ENCODE data around the gene ARVCF.

The ARVCF gene

DNA sequence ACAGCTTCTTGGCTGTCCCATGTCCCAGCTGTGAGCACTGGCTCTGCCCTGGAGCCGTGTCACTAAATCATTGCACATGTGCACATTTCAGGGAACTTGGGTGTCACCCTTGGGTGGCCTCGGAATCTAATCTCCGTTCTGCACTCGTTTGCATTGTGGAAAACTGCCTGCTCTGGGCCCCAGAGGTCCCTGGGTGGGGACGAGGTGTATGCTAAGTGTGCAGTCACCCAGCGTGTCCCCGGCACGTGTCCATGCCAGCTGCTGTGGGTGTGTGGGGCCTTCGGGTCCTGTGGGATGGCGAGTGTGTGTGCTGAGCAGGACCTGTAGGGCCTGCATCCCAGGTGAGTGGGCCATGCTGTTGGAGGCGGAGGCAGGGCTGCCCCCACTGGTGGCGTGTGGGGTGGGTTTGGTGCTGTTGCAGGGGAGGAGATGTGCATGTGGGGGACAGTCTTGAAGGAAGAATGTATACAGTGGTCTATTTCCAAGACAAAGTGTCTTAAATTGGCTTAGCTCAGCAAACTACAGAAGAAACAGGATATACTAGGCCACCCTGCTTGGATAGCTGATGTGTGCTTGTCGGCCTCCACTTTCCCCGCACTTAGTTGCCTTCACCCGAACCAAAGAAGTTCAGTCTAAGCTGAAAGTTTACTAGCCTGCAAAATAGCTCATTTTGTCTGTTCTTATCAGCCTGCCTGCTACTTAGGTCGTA, 18.9 kb upstream of the ARVCF start:
- no peak overlapping the region for H3K4me3 ChIP-seq (replicated peaks; ENCODE audit: insufficient read depth, low read length)

DNA sequence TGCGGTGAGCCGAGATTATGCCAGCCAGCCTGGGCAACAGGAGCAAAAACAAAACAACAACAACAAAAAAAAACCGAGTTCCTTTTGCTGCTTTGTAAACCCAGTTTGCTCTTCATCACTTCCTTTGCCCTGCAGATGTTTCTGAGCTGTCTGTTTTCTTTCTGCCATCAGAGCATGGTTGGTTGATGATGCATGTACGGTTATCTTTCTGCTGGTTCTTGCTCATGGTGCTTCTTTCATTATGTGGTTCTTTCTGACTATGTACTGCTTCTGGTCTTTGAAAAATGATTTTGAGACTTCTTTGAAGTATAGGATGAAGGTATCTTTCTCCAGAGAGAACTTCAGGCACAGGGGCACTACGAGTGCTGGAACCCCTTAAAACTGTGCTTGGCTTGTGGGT, 17.5 kb upstream of the ARVCF start:
- Histone ChIP-seq H3K27me3 (ENCODE audit: insufficient read depth, poor library complexity, severe bottlenecking) (no peaks in the 10 kb centered on the region), H3K4me3 (replicated peaks; ENCODE audit: insufficient read depth, low read length) (no peak overlapping the region), H3K27ac (replicated peaks) (no peak overlapping the region)
- DNase-seq (ENCODE audit: low read depth in 1 of 2, low spot score in 1 of 2): no peak
- TF ChIP-seq SPI1 (IDR thresholded peaks at IDR 0.05; ENCODE audit: borderline replicate concordance, low read depth) (no peak), POLR2AphosphoS5 (IDR thresholded peaks at IDR 0.05; ENCODE audit: low read depth) (no peak), GABPA (IDR thresholded peaks at IDR 0.05; ENCODE audit: low read depth) (no peak)
- TF ChIP-seq, protein P1, sequence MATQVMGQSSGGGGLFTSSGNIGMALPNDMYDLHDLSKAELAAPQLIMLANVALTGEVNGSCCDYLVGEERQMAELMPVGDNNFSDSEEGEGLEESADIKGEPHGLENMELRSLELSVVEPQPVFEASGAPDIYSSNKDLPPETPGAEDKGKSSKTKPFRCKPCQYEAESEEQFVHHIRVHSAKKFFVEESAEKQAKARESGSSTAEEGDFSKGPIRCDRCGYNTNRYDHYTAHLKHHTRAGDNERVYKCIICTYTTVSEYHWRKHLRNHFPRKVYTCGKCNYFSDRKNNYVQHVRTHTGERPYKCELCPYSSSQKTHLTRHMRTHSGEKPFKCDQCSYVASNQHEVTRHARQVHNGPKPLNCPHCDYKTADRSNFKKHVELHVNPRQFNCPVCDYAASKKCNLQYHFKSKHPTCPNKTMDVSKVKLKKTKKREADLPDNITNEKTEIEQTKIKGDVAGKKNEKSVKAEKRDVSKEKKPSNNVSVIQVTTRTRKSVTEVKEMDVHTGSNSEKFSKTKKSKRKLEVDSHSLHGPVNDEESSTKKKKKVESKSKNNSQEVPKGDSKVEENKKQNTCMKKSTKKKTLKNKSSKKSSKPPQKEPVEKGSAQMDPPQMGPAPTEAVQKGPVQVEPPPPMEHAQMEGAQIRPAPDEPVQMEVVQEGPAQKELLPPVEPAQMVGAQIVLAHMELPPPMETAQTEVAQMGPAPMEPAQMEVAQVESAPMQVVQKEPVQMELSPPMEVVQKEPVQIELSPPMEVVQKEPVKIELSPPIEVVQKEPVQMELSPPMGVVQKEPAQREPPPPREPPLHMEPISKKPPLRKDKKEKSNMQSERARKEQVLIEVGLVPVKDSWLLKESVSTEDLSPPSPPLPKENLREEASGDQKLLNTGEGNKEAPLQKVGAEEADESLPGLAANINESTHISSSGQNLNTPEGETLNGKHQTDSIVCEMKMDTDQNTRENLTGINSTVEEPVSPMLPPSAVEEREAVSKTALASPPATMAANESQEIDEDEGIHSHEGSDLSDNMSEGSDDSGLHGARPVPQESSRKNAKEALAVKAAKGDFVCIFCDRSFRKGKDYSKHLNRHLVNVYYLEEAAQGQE (IDR thresholded peaks at IDR 0.05; ENCODE audit: insufficient replicate concordance, low read depth): no peak
- TF ChIP-seq, protein P2, sequence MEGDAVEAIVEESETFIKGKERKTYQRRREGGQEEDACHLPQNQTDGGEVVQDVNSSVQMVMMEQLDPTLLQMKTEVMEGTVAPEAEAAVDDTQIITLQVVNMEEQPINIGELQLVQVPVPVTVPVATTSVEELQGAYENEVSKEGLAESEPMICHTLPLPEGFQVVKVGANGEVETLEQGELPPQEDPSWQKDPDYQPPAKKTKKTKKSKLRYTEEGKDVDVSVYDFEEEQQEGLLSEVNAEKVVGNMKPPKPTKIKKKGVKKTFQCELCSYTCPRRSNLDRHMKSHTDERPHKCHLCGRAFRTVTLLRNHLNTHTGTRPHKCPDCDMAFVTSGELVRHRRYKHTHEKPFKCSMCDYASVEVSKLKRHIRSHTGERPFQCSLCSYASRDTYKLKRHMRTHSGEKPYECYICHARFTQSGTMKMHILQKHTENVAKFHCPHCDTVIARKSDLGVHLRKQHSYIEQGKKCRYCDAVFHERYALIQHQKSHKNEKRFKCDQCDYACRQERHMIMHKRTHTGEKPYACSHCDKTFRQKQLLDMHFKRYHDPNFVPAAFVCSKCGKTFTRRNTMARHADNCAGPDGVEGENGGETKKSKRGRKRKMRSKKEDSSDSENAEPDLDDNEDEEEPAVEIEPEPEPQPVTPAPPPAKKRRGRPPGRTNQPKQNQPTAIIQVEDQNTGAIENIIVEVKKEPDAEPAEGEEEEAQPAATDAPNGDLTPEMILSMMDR (IDR thresholded peaks at IDR 0.05; ENCODE audit: insufficient read depth, low read length): no peak

More for the DNA sequence above, 18.9 kb upstream of the ARVCF start:
- no peak for DNase-seq (ENCODE audit: low read depth in 1 of 2, low spot score in 1 of 2)
- TF ChIP-seq, protein P1 (IDR thresholded peaks at IDR 0.05; ENCODE audit: insufficient replicate concordance, low read depth): no peak
- TF ChIP-seq GABPA (IDR thresholded peaks at IDR 0.05; ENCODE audit: low read depth) (no peak), POLR2AphosphoS5 (IDR thresholded peaks at IDR 0.05; ENCODE audit: low read depth) (no peak), SPI1 (IDR thresholded peaks at IDR 0.05; ENCODE audit: borderline replicate concordance, low read depth) (no peak)
- TF ChIP-seq, protein P2 (IDR thresholded peaks at IDR 0.05; ENCODE audit: insufficient read depth, low read length): no peak
- H3K27ac ChIP-seq (replicated peaks): no peak overlapping the region
- H3K27me3 ChIP-seq (ENCODE audit: insufficient read depth, poor library complexity, severe bottlenecking): no peaks in the 10 kb centered on the region

DNA sequence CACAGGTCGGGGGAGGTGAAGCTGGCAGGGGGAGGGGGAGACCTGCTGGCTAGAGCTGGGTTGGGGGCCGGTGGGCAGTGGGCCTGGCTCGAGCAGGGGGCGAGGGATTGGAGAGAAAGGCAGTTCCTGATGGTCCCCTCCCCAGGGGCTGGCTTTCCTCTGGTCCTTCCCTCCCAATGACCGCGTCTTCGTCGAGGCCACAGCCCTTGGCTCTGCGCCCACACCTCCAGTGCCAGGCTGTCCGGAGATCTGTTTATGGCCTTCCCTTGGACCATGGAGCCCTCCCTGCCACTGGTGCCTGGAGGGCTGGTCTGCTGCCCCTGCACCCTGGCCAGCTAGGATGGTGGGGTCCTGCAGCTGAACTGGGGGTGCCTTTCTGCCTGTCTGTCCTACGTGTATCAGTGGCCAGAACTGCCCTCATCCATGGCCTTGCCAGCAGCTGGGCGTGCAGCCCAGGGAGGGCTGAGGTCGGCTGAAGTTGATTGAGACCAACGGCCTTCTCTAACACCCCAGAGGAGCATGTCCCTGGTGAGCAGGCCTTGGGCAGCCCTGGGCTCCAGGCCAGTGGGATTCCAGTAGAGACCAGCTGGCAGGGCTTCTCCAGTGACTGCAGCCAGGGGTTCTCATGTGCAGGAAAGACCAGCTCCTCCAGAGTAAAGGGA, 16.6 kb upstream of the ARVCF start:
- Histone ChIP-seq H3K27ac (replicated peaks) (no peak overlapping the region), H3K4me3 (replicated peaks; ENCODE audit: insufficient read depth, low read length) (no peak overlapping the region), H3K27me3 (ENCODE audit: insufficient read depth, poor library complexity, severe bottlenecking) (no peaks in the 10 kb centered on the region)
- no peak for DNase-seq (ENCODE audit: low read depth in 1 of 2, low spot score in 1 of 2)
- TF ChIP-seq GABPA (IDR thresholded peaks at IDR 0.05; ENCODE audit: low read depth): no peak
- TF ChIP-seq, protein P1 (IDR thresholded peaks at IDR 0.05; ENCODE audit: insufficient replicate concordance, low read depth): no peak
- no peak for TF ChIP-seq POLR2AphosphoS5 (IDR thresholded peaks at IDR 0.05; ENCODE audit: low read depth)
- TF ChIP-seq, protein P2 (IDR thresholded peaks at IDR 0.05; ENCODE audit: insufficient read depth, low read length): no peak
- TF ChIP-seq SPI1 (IDR thresholded peaks at IDR 0.05; ENCODE audit: borderline replicate concordance, low read depth): no peak

Data from HL-60 (cell line).